ENCODE measurements around the gene PPIG.

The PPIG gene

DNA sequence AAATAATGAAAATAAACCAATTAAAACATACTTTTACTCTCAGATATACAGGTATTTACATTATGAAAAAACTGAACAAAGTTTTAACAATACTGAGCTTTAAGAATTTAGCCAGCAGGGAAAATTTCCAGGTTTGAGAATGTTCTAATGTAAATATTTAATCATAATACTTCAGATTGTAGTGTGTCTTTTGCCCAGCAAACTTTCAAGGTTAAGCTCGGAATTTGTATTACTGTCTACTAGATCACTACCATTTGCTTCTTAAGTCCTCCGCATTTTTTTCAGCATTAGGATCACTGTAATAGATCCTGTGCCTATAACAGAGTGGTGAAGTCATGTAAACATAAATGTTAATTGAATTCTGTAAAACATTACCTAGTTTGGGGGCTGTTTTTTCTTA, 57.3 kb downstream of the PPIG start:
- no peak for TF ChIP-seq TARDBP (IDR thresholded peaks at IDR 0.05)
- TF ChIP-seq SP1 (IDR thresholded peaks at IDR 0.05) = no peak
- TF ChIP-seq FOXA1 (IDR thresholded peaks at IDR 0.05) = no peak
- no peak for TF ChIP-seq ELF4 (IDR thresholded peaks at IDR 0.05)
- TF ChIP-seq NFRKB (IDR thresholded peaks at IDR 0.05) = no peak
- no peak for TF ChIP-seq BHLHE40 (IDR thresholded peaks at IDR 0.05; ENCODE audit: borderline replicate concordance)
- no peak for TF ChIP-seq FOXM1 (IDR thresholded peaks at IDR 0.05; ENCODE audit: borderline replicate concordance)
- TF ChIP-seq ARNT (IDR thresholded peaks at IDR 0.05) = no peak
- CTCF ChIA-PET = interaction anchor here (0.6 kb wide), 1 partner anchor 129 kb away, joined by 5 read pairs; no protein-coding TSS in a partner anchor
- no peak for DNase-seq (ENCODE audit: extremely low spot score)
- POLR2A ChIA-PET = no interaction called here

DNA sequence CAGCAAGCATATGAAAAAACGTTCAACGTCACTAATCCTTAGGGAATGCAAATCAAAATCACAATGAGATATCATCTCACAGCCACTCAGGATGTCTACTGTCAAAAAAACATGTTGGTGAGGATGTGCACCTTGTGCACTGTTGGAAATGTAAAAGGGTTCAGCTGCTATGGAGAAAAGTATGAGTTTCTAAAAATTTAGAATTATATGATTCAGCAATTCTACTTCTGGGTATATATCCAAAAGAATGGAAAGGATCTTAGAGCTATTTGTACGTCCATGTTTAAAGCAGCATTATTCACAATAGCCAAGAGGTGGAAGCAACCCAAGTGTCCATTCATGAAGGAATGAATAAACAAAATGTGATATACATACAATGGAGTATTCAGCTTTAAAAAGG, 60.0 kb downstream of the PPIG start:
- DNase-seq (ENCODE audit: extremely low spot score) = no peak
- ChIA-PET POLR2A (no interaction called here), CTCF (interaction anchor here (0.5 kb wide), 1 partner anchor 34 kb away, joined by 3 read pairs; no protein-coding TSS in a partner anchor)
- TF ChIP-seq LEF1 (IDR thresholded peaks at IDR 0.05; ENCODE audit: borderline replicate concordance) (no peak), FOXA1 (IDR thresholded peaks at IDR 0.05) (no peak), SUZ12 (IDR thresholded peaks at IDR 0.05) (no peak), ELF4 (IDR thresholded peaks at IDR 0.05) (no peak), CTBP1 (IDR thresholded peaks at IDR 0.05; ENCODE audit: borderline replicate concordance) (no peak), BHLHE40 (IDR thresholded peaks at IDR 0.05; ENCODE audit: borderline replicate concordance) (no peak), FOXK2 (IDR thresholded peaks at IDR 0.05) (no peak), FOXM1 (IDR thresholded peaks at IDR 0.05; ENCODE audit: borderline replicate concordance) (no peak), SP1 (IDR thresholded peaks at IDR 0.05) (no peak), L3MBTL2 (conservative IDR thresholded peaks at IDR 0.05) (no peak), ZNF384 (IDR thresholded peaks at IDR 0.05) (no peak), TARDBP (IDR thresholded peaks at IDR 0.05) (no peak), ARNT (IDR thresholded peaks at IDR 0.05) (no peak), HDGF (IDR thresholded peaks at IDR 0.05; ENCODE audit: borderline replicate concordance) (no peak), NFRKB (IDR thresholded peaks at IDR 0.05) (no peak)
- TF ChIP-seq, protein P1, sequence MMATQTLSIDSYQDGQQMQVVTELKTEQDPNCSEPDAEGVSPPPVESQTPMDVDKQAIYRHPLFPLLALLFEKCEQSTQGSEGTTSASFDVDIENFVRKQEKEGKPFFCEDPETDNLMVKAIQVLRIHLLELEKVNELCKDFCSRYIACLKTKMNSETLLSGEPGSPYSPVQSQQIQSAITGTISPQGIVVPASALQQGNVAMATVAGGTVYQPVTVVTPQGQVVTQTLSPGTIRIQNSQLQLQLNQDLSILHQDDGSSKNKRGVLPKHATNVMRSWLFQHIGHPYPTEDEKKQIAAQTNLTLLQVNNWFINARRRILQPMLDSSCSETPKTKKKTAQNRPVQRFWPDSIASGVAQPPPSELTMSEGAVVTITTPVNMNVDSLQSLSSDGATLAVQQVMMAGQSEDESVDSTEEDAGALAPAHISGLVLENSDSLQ (IDR thresholded peaks at IDR 0.05) = no peak

DNA sequence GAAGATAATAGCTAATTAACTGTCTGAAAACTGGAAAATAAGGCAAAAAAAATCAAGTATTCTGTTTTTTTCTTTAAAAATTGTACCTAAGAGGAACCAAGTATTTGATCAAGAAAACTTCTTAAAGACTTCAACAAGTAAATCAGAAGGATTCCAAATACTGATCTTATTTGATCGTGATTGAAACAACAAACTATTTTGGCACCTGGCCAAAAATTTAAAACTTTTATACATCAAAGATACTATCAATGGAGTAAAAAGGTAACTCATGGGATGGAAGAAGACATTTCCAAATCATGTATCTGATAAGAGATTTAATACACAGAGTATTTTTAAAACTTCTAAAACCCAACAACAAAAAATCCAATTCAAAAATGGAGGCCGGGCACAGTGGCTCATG, 63.3 kb downstream of the PPIG start:
- POLR2A ChIA-PET = no interaction called here
- DNase-seq (ENCODE audit: extremely low spot score) = no peak
- TF ChIP-seq, protein P1 (IDR thresholded peaks at IDR 0.05) = no peak
- no peak for TF ChIP-seq BHLHE40 (IDR thresholded peaks at IDR 0.05; ENCODE audit: borderline replicate concordance)
- TF ChIP-seq ARNT (IDR thresholded peaks at IDR 0.05) = no peak
- no peak for TF ChIP-seq L3MBTL2 (conservative IDR thresholded peaks at IDR 0.05)
- no peak for TF ChIP-seq TARDBP (IDR thresholded peaks at IDR 0.05)
- no peak for TF ChIP-seq FOXM1 (IDR thresholded peaks at IDR 0.05; ENCODE audit: borderline replicate concordance)
- no peak for TF ChIP-seq ZNF384 (IDR thresholded peaks at IDR 0.05)
- TF ChIP-seq FOXK2 (IDR thresholded peaks at IDR 0.05) = no peak
- TF ChIP-seq SUZ12 (IDR thresholded peaks at IDR 0.05) = no peak
- CTCF ChIA-PET = no interaction called here

DNA sequence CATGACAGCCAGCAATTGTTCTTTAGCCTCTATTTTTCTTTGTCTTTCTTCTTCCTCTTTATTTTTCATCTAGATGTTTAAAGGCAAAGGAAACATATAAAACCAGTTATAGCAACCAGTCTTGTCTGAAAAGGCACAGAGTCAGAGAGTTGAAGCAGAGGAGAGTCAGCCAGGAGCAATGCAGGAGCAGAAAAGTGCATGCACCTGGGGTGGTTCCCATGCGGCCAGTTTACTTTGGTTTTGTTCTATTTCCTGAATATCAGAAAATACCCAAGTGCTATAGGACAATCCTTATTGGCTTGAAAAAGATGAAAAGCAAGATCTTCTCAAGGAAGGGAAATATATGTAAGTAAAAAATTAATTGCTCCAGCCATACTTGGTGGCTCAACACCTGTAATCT, 65.1 kb downstream of the PPIG start:
- TF ChIP-seq FOXA1 (IDR thresholded peaks at IDR 0.05) (no peak), FOXM1 (IDR thresholded peaks at IDR 0.05; ENCODE audit: borderline replicate concordance) (no peak), NFRKB (IDR thresholded peaks at IDR 0.05) (no peak), TARDBP (IDR thresholded peaks at IDR 0.05) (no peak), BHLHE40 (IDR thresholded peaks at IDR 0.05; ENCODE audit: borderline replicate concordance) (no peak), LEF1 (IDR thresholded peaks at IDR 0.05; ENCODE audit: borderline replicate concordance) (no peak), ZNF384 (IDR thresholded peaks at IDR 0.05) (no peak), FOXK2 (IDR thresholded peaks at IDR 0.05) (no peak), ARNT (IDR thresholded peaks at IDR 0.05) (no peak), ELF4 (IDR thresholded peaks at IDR 0.05) (no peak), CTBP1 (IDR thresholded peaks at IDR 0.05; ENCODE audit: borderline replicate concordance) (no peak), SUZ12 (IDR thresholded peaks at IDR 0.05) (no peak), SP1 (IDR thresholded peaks at IDR 0.05) (no peak), HDGF (IDR thresholded peaks at IDR 0.05; ENCODE audit: borderline replicate concordance) (no peak), L3MBTL2 (conservative IDR thresholded peaks at IDR 0.05) (no peak)
- TF ChIP-seq, protein P1 (IDR thresholded peaks at IDR 0.05) = no peak
- POLR2A ChIA-PET = no interaction called here
- CTCF ChIA-PET = no interaction called here
- no peak for DNase-seq (ENCODE audit: extremely low spot score)

DNA sequence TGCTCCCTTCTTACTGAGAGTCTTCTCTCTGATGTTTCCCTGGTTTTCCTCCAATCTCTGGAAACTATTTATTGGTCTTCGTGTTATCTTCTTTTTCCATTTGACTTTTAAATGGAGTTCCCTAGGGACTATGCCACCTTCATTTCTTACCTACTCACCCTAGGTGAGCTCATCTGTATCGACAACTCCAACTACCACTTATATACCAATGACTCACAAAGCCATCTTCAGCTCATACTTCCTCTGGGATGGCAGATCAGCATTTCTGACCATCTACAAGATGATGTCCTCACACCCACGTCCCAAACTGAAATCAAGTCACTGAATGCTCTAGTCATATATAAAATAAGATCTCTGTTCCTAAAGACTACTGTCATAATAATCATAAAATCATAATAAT, 69.5 kb downstream of the PPIG start:
- TF ChIP-seq ELF4 (IDR thresholded peaks at IDR 0.05) = no peak
- no peak for TF ChIP-seq HDGF (IDR thresholded peaks at IDR 0.05; ENCODE audit: borderline replicate concordance)
- TF ChIP-seq NFRKB (IDR thresholded peaks at IDR 0.05) = no peak
- TF ChIP-seq ARNT (IDR thresholded peaks at IDR 0.05) = no peak
- TF ChIP-seq SUZ12 (IDR thresholded peaks at IDR 0.05) = no peak
- TF ChIP-seq FOXK2 (IDR thresholded peaks at IDR 0.05) = no peak
- no peak for TF ChIP-seq LEF1 (IDR thresholded peaks at IDR 0.05; ENCODE audit: borderline replicate concordance)
- CTCF ChIA-PET = interaction anchor here (1.2 kb wide), 1 partner anchor 8 kb away, joined by 3 read pairs; no protein-coding TSS in a partner anchor
- POLR2A ChIA-PET = no interaction called here

DNA sequence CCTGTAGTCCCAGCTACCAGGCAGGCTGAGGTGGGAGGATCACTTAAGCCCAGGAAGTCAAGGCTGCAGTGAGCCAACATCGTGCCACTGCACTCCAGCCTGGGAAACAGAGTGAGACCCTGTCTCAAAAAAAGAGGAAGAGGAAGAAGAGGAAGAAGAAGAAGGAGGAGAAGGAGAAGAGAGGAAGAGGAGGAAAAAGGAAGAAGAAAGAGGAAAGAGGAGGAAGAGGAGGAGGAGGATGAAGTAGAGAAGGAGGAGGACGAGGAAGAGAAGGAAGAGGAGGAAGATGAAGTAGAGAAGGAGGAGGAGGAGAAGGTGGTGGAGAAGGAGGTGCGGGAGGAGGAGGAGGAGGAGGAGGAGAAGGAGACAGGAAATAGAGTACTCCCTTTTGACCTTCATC, 72.0 kb downstream of the PPIG start:
- CTCF ChIA-PET = interaction anchor here (0.7 kb wide), 1 partner anchor 121 kb away, joined by 3 read pairs; no protein-coding TSS in a partner anchor
- no peak for DNase-seq (ENCODE audit: extremely low spot score)
- POLR2A ChIA-PET = no interaction called here
- TF ChIP-seq ELF4 (IDR thresholded peaks at IDR 0.05) (no peak), SP1 (IDR thresholded peaks at IDR 0.05) (no peak), ZNF384 (IDR thresholded peaks at IDR 0.05) (no peak), CTBP1 (IDR thresholded peaks at IDR 0.05; ENCODE audit: borderline replicate concordance) (no peak), HDGF (IDR thresholded peaks at IDR 0.05; ENCODE audit: borderline replicate concordance) (no peak), L3MBTL2 (conservative IDR thresholded peaks at IDR 0.05) (no peak), FOXM1 (IDR thresholded peaks at IDR 0.05; ENCODE audit: borderline replicate concordance) (no peak), LEF1 (IDR thresholded peaks at IDR 0.05; ENCODE audit: borderline replicate concordance) (no peak), SUZ12 (IDR thresholded peaks at IDR 0.05) (no peak), FOXK2 (IDR thresholded peaks at IDR 0.05) (no peak)
- TF ChIP-seq, protein P1 (IDR thresholded peaks at IDR 0.05) = no peak

More for the DNA sequence above, 69.5 kb downstream of the PPIG start:
- DNase-seq (ENCODE audit: extremely low spot score) = no peak
